Astrocyte (in vitro differentiated cells and primary cell): ENCODE measurements around the gene CALCR. TPM values are rescaled to one million over a fixed set of nuclear protein-coding genes. Genes with fewer than 3 reads are reported as not detected.
"Not testable (repeated sequence)": the region's sequence is repeated elsewhere in the genome, so short reads cannot be mapped to it uniquely, and the experiment has no call there.

ENCODE experiments used
- DNase-seq: peaks from one replicate; pipeline ENCODE4 v3.0.0-alpha.2; 2010; ENCODE audit warnings: low read depth
- FAIRE-seq: peaks from 2 replicates; lab custom pipeline; 2011; peaks lifted over from hg19 to GRCh38; lab: Jason Lieb, UNC
- H2AFZ ChIP-seq: 2 replicates; pipeline ENCODE4 v1.6.0; 2012; ENCODE audit warnings: low read depth, low read length, inconsistent platforms
- H3K27ac ChIP-seq: 2 replicates; pipeline ENCODE4 v1.5.1; 2011; ENCODE audit warnings: low read depth, low read length, inconsistent platforms
- H3K27me3 ChIP-seq: 2 replicates; pipeline ENCODE4 v1.6.0; 2011; ENCODE audit warnings: low read length, inconsistent platforms; ENCODE audit not compliant: insufficient read depth
- H3K36me3 ChIP-seq: 2 replicates; pipeline ENCODE4 v1.5.1; 2011; ENCODE audit warnings: low read length, inconsistent platforms; ENCODE audit not compliant: insufficient read depth
- H3K4me1 ChIP-seq: 2 replicates; pipeline ENCODE4 v1.5.1; 2011; ENCODE audit warnings: low read length, inconsistent platforms; ENCODE audit not compliant: insufficient read depth
- H3K4me2 ChIP-seq: 2 replicates; pipeline ENCODE4 v1.6.0; 2012; ENCODE audit warnings: low read length, inconsistent platforms
- H3K4me3 ChIP-seq: 2 replicates; pipeline ENCODE4 v1.5.1; 2011; ENCODE audit warnings: low read depth, mild to moderate bottlenecking, low read length, inconsistent platforms; ENCODE audit not compliant: insufficient read depth
- H3K79me2 ChIP-seq: 2 replicates; pipeline ENCODE4 v1.6.0; 2012; ENCODE audit warnings: mild to moderate bottlenecking, low read length, inconsistent platforms; ENCODE audit not compliant: insufficient read depth
- H3K9ac ChIP-seq: 2 replicates; pipeline ENCODE4 v1.6.0; 2012; ENCODE audit warnings: mild to moderate bottlenecking, low read length, inconsistent platforms
- H3K9me3 ChIP-seq: 2 replicates; pipeline ENCODE4 v1.5.1; 2012; ENCODE audit warnings: low read depth, mild to moderate bottlenecking, low read length, inconsistent platforms; ENCODE audit not compliant: insufficient read depth
- H4K20me1 ChIP-seq: 2 replicates; pipeline ENCODE4 v1.6.0; 2012; ENCODE audit warnings: low read length, inconsistent platforms; ENCODE audit not compliant: insufficient read depth
- H3K27ac Mint-ChIP-seq: one replicate; pipeline ENCODE4 v1.8.0; 2021; ENCODE audit warnings: mild to moderate bottlenecking, mixed read lengths; ENCODE audit not compliant: unreplicated experiment
- H3K27me3 Mint-ChIP-seq: one replicate; pipeline ENCODE4 v1.8.0; 2021; ENCODE audit warnings: low read depth, mixed read lengths; ENCODE audit not compliant: unreplicated experiment
- H3K36me3 Mint-ChIP-seq: one replicate; pipeline ENCODE4 v1.8.0; 2021; ENCODE audit warnings: low read depth, mixed read lengths; ENCODE audit not compliant: unreplicated experiment
- H3K4me1 Mint-ChIP-seq: one replicate; pipeline ENCODE4 v1.8.0; 2021; ENCODE audit warnings: low read depth, mixed read lengths; ENCODE audit not compliant: unreplicated experiment
- H3K4me3 Mint-ChIP-seq: one replicate; pipeline ENCODE4 v1.8.0; 2021; ENCODE audit warnings: mild to moderate bottlenecking, moderate library complexity, mixed read lengths; ENCODE audit not compliant: unreplicated experiment
- H3K9me3 Mint-ChIP-seq: one replicate; pipeline ENCODE4 v1.8.0; 2021; ENCODE audit warnings: mild to moderate bottlenecking, mixed read lengths; ENCODE audit not compliant: unreplicated experiment
- EZH2 ChIP-seq: IDR thresholded peaks from 2 replicates; pipeline ENCODE4 v1.6.1; 2012; ENCODE audit warnings: mild to moderate bottlenecking, low read length, inconsistent platforms; ENCODE audit not compliant: insufficient read depth
- total RNA-seq: library from RNA; stranded (reverse); gene quantifications from 2 replicates; pipeline ENCODE4 v1.2.1, GENCODE V29; 2021
- TF ChIP-seq, protein P1 (sequence below): IDR thresholded peaks from 2 replicates; pipeline ENCODE4 v1.5.1; 2011; ENCODE audit warnings: low read depth, mild to moderate bottlenecking, inconsistent platforms, low read length, moderate library complexity; ENCODE audit not compliant: insufficient read depth

The CALCR gene
- total RNA-seq, 1 donor from 2014 or later: 5.4 TPM

DNA sequence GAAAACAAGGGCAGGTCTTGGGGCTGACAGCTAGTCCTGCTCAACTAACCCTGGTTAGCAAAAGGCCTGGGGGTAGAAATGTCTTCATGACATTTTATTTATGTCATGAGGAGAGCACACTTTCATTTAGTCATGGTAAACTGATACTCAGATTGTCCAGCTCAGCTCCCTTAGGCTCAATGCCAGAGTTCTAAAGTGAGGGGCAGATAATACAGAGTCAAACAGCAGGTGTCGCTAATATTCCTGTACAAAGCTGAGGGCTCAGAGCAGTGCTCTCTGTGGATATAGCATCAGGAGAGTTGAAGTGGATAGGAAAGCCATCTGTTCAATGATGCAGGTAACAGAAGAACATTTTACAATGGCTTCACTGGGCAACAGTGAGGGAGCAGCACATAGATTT lies 26.8 kb upstream of the CALCR start:
- Histone ChIP-seq H3K4me2 (no peak overlapping the region), H2AFZ (no peak overlapping the region), H3K4me1 (no peaks in the 10 kb centered on the region), H4K20me1 (no peaks in the 10 kb centered on the region), H3K27ac (no peak overlapping the region), H3K9ac (no peak overlapping the region), H3K9me3 (no peaks in the 10 kb centered on the region), H3K27me3 (no peaks in the 10 kb centered on the region), H3K4me3 (no peak overlapping the region), H3K79me2 (no peaks in the 10 kb centered on the region), H3K36me3 (no peaks in the 10 kb centered on the region)
- peaks cover 5% of the 10 kb centered on the region for H3K27me3 Mint-ChIP-seq
- no peak overlapping the region for H3K4me3 Mint-ChIP-seq
- H3K9me3 Mint-ChIP-seq: no peaks in the 10 kb centered on the region
- DNase-seq (no peak), FAIRE-seq (no peak)
- no peaks in the 10 kb centered on the region for H3K36me3 Mint-ChIP-seq
- H3K27ac Mint-ChIP-seq: no peak overlapping the region
- H3K4me1 Mint-ChIP-seq: no peaks in the 10 kb centered on the region
- TF ChIP-seq, protein P1, sequence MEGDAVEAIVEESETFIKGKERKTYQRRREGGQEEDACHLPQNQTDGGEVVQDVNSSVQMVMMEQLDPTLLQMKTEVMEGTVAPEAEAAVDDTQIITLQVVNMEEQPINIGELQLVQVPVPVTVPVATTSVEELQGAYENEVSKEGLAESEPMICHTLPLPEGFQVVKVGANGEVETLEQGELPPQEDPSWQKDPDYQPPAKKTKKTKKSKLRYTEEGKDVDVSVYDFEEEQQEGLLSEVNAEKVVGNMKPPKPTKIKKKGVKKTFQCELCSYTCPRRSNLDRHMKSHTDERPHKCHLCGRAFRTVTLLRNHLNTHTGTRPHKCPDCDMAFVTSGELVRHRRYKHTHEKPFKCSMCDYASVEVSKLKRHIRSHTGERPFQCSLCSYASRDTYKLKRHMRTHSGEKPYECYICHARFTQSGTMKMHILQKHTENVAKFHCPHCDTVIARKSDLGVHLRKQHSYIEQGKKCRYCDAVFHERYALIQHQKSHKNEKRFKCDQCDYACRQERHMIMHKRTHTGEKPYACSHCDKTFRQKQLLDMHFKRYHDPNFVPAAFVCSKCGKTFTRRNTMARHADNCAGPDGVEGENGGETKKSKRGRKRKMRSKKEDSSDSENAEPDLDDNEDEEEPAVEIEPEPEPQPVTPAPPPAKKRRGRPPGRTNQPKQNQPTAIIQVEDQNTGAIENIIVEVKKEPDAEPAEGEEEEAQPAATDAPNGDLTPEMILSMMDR: no peak
- TF ChIP-seq EZH2: no peak

DNA sequence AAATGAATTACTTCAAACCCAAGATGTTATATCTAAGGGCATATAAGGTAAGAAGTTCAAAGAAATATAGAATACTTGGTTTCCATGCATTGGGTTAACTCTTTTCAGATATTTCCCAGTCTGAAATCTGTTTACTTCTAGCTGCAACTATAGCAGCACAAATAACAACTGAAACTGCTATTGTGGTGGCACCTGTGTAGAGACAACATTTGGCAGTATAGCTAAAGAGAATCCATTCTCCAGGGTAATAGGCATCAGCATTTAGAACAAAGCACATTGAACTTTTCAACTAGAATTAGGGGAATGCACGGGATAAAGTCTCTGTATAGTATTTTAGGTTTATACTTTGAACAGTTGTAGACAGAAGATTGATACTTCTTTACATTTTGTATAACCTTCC lies 19.7 kb upstream of the CALCR start:
- TF ChIP-seq, protein P1: no peak
- no peak for TF ChIP-seq EZH2
- H3K4me2 ChIP-seq: no peak overlapping the region
- no peak overlapping the region for H3K9ac ChIP-seq
- H3K27me3 Mint-ChIP-seq: no peaks in the 10 kb centered on the region
- H3K9me3 ChIP-seq: no peaks in the 10 kb centered on the region
- no peaks in the 10 kb centered on the region for H3K27me3 ChIP-seq
- DNase-seq: no peak
- H3K36me3 Mint-ChIP-seq: no peaks in the 10 kb centered on the region
- no peaks in the 10 kb centered on the region for H3K36me3 ChIP-seq
- no peaks in the 10 kb centered on the region for H3K79me2 ChIP-seq
- no peak overlapping the region for H2AFZ ChIP-seq
- no peak overlapping the region for H3K4me3 Mint-ChIP-seq
- H3K4me3 ChIP-seq: no peak overlapping the region
- H3K27ac ChIP-seq: no peak overlapping the region
- no peaks in the 10 kb centered on the region for H3K4me1 ChIP-seq
- H4K20me1 ChIP-seq: no peaks in the 10 kb centered on the region
- peaks cover 5% of the 10 kb centered on the region for H3K4me1 Mint-ChIP-seq
- no peaks in the 10 kb centered on the region for H3K9me3 Mint-ChIP-seq
- H3K27ac Mint-ChIP-seq: no peak overlapping the region
- FAIRE-seq: no peak

DNA sequence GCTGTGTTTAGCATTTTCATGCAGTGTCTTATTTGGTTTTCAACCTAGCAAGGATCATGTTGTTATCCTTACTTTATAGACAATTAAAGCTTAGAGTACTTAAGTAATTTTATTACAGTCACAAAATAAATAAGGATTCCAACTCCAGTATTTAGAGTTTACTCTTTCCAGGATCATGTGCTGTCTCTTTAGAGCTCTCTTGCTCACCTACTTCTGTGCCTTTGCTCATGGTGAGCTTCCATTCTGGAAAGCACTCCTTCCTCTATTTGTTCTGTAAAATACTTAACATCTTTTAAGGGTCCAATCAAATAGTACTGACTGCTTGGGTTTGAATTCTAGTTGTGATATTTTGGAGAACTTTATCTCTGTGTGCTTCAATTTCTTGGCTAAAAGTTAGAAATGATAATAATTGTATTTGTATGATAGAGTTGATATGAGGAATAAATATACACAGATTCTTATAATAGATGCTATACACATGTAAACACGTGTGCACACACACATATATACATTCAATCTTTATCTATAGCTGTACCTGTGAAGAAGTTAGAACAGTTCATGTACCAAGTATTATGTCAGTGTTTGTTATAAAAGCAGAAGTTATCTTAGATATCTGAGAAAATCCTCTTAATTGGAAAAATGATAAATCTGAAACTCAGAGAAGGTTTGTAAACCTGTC lies 18.2 kb upstream of the CALCR start:
- no peaks in the 10 kb centered on the region for H3K79me2 ChIP-seq
- H4K20me1 ChIP-seq: no peaks in the 10 kb centered on the region
- H3K4me2 ChIP-seq: no peak overlapping the region
- no peak overlapping the region for H3K4me3 Mint-ChIP-seq
- H3K27ac Mint-ChIP-seq: no peak overlapping the region
- H3K36me3 ChIP-seq: no peaks in the 10 kb centered on the region
- no peak overlapping the region for H3K27ac ChIP-seq
- no peaks in the 10 kb centered on the region for H3K27me3 Mint-ChIP-seq
- peaks cover 5% of the 10 kb centered on the region for H3K4me1 Mint-ChIP-seq
- no peak overlapping the region for H3K9ac ChIP-seq
- H3K4me1 ChIP-seq: no peaks in the 10 kb centered on the region
- DNase-seq: no peak
- FAIRE-seq: no peak
- peaks cover 3% of the 10 kb centered on the region for H3K9me3 Mint-ChIP-seq
- no peaks in the 10 kb centered on the region for H3K27me3 ChIP-seq
- no peaks in the 10 kb centered on the region for H3K9me3 ChIP-seq
- H2AFZ ChIP-seq: no peak overlapping the region
- H3K4me3 ChIP-seq: no peak overlapping the region
- no peaks in the 10 kb centered on the region for H3K36me3 Mint-ChIP-seq
- no peak for TF ChIP-seq EZH2
- TF ChIP-seq, protein P1: no peak

DNA sequence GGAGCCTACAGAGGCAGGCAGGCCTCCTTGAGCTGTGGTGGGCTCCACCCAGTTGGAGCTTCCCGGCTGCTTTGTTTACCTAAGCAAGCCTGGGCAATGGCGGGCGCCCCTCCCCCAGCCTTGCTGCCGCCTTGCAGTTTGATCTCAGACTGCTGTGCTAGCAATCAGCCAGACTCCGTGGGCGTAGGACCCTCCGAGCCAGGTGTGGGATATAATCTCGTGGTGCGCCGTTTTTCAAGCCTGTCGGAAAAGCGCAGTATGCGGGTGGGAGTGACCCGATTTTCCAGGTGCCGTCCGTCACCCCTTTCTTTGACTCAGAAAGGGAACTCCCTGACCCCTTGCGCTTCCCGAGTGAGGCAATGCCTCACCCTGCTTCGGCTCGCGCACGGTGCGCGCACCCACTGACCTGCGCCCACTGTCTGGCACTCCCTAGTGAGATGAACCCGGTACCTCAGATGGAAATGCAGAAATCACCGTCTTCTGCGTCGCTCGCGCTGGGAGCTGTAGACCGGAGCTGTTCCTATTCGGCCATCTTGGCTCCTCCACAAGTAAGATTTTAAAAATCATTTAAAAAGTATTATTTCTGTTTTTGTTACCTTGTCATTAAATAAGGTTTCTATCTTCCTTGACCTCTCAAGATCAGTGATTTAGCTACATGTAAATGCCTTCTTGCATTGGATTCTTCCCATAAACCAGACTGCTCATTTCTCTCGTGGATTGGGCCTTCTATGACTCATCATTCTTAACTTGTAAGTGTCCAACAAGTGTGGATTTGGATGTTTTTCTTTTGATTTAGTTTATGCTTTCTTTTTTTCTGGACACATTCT lies 16.9 kb upstream of the CALCR start:
- DNase-seq, H3K9me3 ChIP-seq, H2AFZ ChIP-seq, H4K20me1 ChIP-seq, H3K27me3 ChIP-seq, H3K36me3 Mint-ChIP-seq, H3K36me3 ChIP-seq, H3K4me3 ChIP-seq, H3K9ac ChIP-seq, H3K4me1 Mint-ChIP-seq, H3K9me3 Mint-ChIP-seq, FAIRE-seq, H3K79me2 ChIP-seq, H3K4me3 Mint-ChIP-seq, H3K27ac ChIP-seq, H3K27ac Mint-ChIP-seq, H3K4me1 ChIP-seq, H3K27me3 Mint-ChIP-seq, H3K4me2 ChIP-seq: not testable (repeated sequence)
